ENCODE results near the gene CXCR6. TPM values are rescaled to one million over a fixed set of nuclear protein-coding genes. Genes with fewer than 3 reads are reported as not detected.

The CXCR6 gene
- polyA plus RNA-seq, 6 donors from 2014 or later = 0.12 to 0.73 (median 0.27) TPM; not detected in 1

GRCh38 chr3:45929042-45929679, 14.1 kb upstream of the CXCR6 start:
- Mint-ChIP-seq H3K4me3 (no peak overlapping the region), H3K4me1 (no peaks in the 10 kb centered on the region), H3K36me3 (peaks cover 42 to 53% of the 10 kb centered on the region in 2 donors), H3K9me3 (no peaks in the 10 kb centered on the region), H3K27me3 (no peaks in the 10 kb centered on the region), H3K27ac (peak overlapping the region in 4 of 6 donors; percentile 32 to 67 (median 45))
- ATAC-seq (ENCODE audit: low read depth in 2 of 2) = peak; percentile 64 to 92
- DNase-seq = peak; percentile 59

DNA sequence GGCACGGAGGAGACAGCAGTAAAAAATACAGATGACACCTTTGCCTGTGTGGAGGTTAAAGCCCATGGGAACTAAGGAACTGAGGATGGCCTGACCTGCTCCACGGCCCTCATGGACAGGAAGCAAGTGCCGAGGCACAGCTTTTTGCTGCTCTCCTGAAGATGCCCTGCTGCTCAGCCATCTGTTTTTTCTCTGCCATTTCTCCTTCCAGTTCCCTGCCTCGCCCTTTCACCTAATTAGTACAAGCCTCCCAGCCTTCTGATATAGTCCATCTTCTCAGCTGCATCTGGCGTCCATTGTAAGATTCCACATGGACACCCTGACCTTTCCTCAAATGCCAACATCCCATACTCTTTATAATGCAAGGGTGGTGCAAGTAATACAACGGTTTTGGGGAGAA, 11.8 kb upstream of the CXCR6 start:
- no peaks in the 10 kb centered on the region for H3K27me3 Mint-ChIP-seq
- no peaks in the 10 kb centered on the region for H3K9me3 Mint-ChIP-seq
- H3K4me3 Mint-ChIP-seq = no peak overlapping the region
- peak overlapping the region in 1 of 6 donors; percentile 11 for H3K27ac Mint-ChIP-seq
- H3K4me1 Mint-ChIP-seq = no peaks in the 10 kb centered on the region
- ATAC-seq (ENCODE audit: low read depth in 2 of 2) (no peak), DNase-seq (no peak)
- peaks cover 50 to 56% of the 10 kb centered on the region in 2 donors for H3K36me3 Mint-ChIP-seq

GRCh38 chr3:45932112-45932511, 11.2 kb upstream of the CXCR6 start:
- Mint-ChIP-seq H3K36me3 (peaks cover 49 to 53% of the 10 kb centered on the region in 2 donors), H3K4me3 (no peak overlapping the region), H3K9me3 (no peaks in the 10 kb centered on the region), H3K27ac (peak overlapping the region in 1 of 6 donors; percentile 11), H3K4me1 (no peaks in the 10 kb centered on the region), H3K27me3 (no peaks in the 10 kb centered on the region)
- ATAC-seq (ENCODE audit: low read depth in 2 of 2) (no peak), DNase-seq (no peak)

DNA sequence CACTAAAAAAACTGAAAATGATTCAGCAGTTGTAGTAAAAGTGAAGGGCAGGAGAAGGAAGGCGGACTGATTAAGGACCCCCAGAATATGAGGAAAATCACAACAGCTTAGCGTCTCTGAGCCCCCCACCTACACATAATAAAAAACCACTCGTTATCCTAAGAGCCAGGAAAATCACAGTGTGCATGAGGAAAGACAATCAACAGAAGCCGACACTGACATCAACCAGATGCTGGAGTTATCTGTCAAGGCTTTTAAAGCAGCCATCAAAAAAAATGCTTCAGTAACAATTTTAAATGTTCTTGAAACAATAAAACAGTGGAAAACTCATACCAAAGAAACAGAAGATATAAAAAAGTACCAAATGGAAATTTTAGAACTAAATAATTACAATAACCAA, 9.7 kb upstream of the CXCR6 start:
- Mint-ChIP-seq H3K36me3 (peaks cover 38 to 49% of the 10 kb centered on the region in 2 donors), H3K9me3 (no peaks in the 10 kb centered on the region), H3K27ac (no peak overlapping the region), H3K27me3 (no peaks in the 10 kb centered on the region), H3K4me1 (peaks cover 0 to under 1% (median 0%) of the 10 kb centered on the region in 3 donors), H3K4me3 (no peak overlapping the region)
- no peak for ATAC-seq (ENCODE audit: low read depth in 2 of 2)
- DNase-seq = no peak

GRCh38 chr3:45936261-45936660, 7.0 kb upstream of the CXCR6 start:
- Mint-ChIP-seq H3K27ac (no peak overlapping the region), H3K27me3 (no peaks in the 10 kb centered on the region), H3K36me3 (peaks cover 26 to 34% of the 10 kb centered on the region in 2 donors), H3K9me3 (no peaks in the 10 kb centered on the region), H3K4me3 (no peak overlapping the region), H3K4me1 (peaks cover 0 to 10% (median 10%) of the 10 kb centered on the region in 3 donors)
- no peak for ATAC-seq (ENCODE audit: low read depth in 2 of 2)
- no peak for DNase-seq

- no peak overlapping the region for H3K27ac Mint-ChIP-seq
- ATAC-seq (ENCODE audit: low read depth in 2 of 2) (no peak), DNase-seq (no peak)
- no peak overlapping the region for H3K4me3 Mint-ChIP-seq
- H3K27me3 Mint-ChIP-seq = no peaks in the 10 kb centered on the region
- H3K4me1 Mint-ChIP-seq = peaks cover 0 to 10% (median 10%) of the 10 kb centered on the region in 3 donors
- H3K36me3 Mint-ChIP-seq = peaks cover 26 to 34% of the 10 kb centered on the region in 2 donors
- H3K9me3 Mint-ChIP-seq = no peaks in the 10 kb centered on the region
Observed at GRCh38 chr3:45937206-45938042, 5.8 kb upstream of the CXCR6 start.

- H3K4me1 Mint-ChIP-seq = peaks cover 0 to 10% (median 10%) of the 10 kb centered on the region in 3 donors
- DNase-seq (no peak), ATAC-seq (ENCODE audit: low read depth in 2 of 2) (no peak)
- H3K27ac Mint-ChIP-seq = no peak overlapping the region
- H3K4me3 Mint-ChIP-seq = no peak overlapping the region
- no peaks in the 10 kb centered on the region for H3K9me3 Mint-ChIP-seq
- H3K36me3 Mint-ChIP-seq = peaks cover 26 to 29% of the 10 kb centered on the region in 2 donors
- H3K27me3 Mint-ChIP-seq = no peaks in the 10 kb centered on the region
Observed at GRCh38 chr3:45938043-45938435, 5.2 kb upstream of the CXCR6 start.

- Mint-ChIP-seq H3K27ac (peak overlapping the region in 1 of 6 donors; percentile 45), H3K36me3 (peaks cover 18 to 21% of the 10 kb centered on the region in 2 donors), H3K4me1 (peaks cover 0 to 10% (median 10%) of the 10 kb centered on the region in 3 donors), H3K27me3 (no peaks in the 10 kb centered on the region), H3K9me3 (no peaks in the 10 kb centered on the region), H3K4me3 (no peak overlapping the region)
- ATAC-seq (ENCODE audit: low read depth in 2 of 2) = peak; percentile 81 to 90
- peak; percentile 67 for DNase-seq
Observed at GRCh38 chr3:45938864-45939263, 4.4 kb upstream of the CXCR6 start.

GRCh38 chr3:45939341-45939771, 3.9 kb upstream of the CXCR6 start:
- ATAC-seq (ENCODE audit: low read depth in 2 of 2) = peak in 1 of 2 donors; percentile 7
- no peak overlapping the region for H3K27ac Mint-ChIP-seq

GRCh38 chr3:45940004-45940780, 3.1 kb upstream of the CXCR6 start:
- Mint-ChIP-seq H3K4me3 (no peak overlapping the region), H3K27ac (peak overlapping the region in 3 of 6 donors; percentile 43 to 47 (median 43)), H3K36me3 (peaks cover 6 to 10% of the 10 kb centered on the region in 2 donors), H3K9me3 (no peaks in the 10 kb centered on the region), H3K4me1 (peaks cover 0 to 10% (median 10%) of the 10 kb centered on the region in 3 donors), H3K27me3 (no peaks in the 10 kb centered on the region)
- DNase-seq (no peak), ATAC-seq (ENCODE audit: low read depth in 2 of 2) (no peak)

More at GRCh38 chr3:45939341-45939771, 3.9 kb upstream of the CXCR6 start:
- no peaks in the 10 kb centered on the region for H3K27me3 Mint-ChIP-seq
- no peak overlapping the region for H3K4me3 Mint-ChIP-seq
- H3K36me3 Mint-ChIP-seq = peaks cover 13 to 16% of the 10 kb centered on the region in 2 donors
- peaks cover 0 to 10% (median 10%) of the 10 kb centered on the region in 3 donors for H3K4me1 Mint-ChIP-seq
- no peak for DNase-seq
- H3K9me3 Mint-ChIP-seq = no peaks in the 10 kb centered on the region

- Mint-ChIP-seq H3K36me3 (peaks cover 0 to 3% of the 10 kb centered on the region in 2 donors), H3K9me3 (no peaks in the 10 kb centered on the region), H3K27me3 (no peaks in the 10 kb centered on the region), H3K4me3 (no peak overlapping the region), H3K27ac (peak overlapping the region in 1 of 6 donors; percentile 43), H3K4me1 (peaks cover 0 to 10% (median 10%) of the 10 kb centered on the region in 3 donors)
- DNase-seq (no peak), ATAC-seq (ENCODE audit: low read depth in 2 of 2) (no peak)
Observed at GRCh38 chr3:45940781-45941365, 2.4 kb upstream of the CXCR6 start.

- Mint-ChIP-seq H3K9me3 (no peaks in the 10 kb centered on the region), H3K4me1 (peaks cover 0 to 10% (median 10%) of the 10 kb centered on the region in 3 donors), H3K27me3 (no peaks in the 10 kb centered on the region), H3K4me3 (no peak overlapping the region), H3K36me3 (peaks cover 5 to 9% of the 10 kb centered on the region in 2 donors), H3K27ac (peak overlapping the region in 1 of 6 donors; percentile 38)
- DNase-seq (no peak), ATAC-seq (ENCODE audit: low read depth in 2 of 2) (no peak)
Observed at GRCh38 chr3:45942051-45942825, 1.0 kb upstream of the CXCR6 start.

Data from naive B cell (primary cell).